Choroid plexus epithelial cell (primary cell): ENCODE data around the gene IL6R.

Experiments used
- DNase-seq: peaks from one replicate; pipeline ENCODE4 v3.0.0-alpha.2; 2010; ENCODE audit warnings: low read depth
- H3K4me3 ChIP-seq: 2 replicates; pipeline ENCODE4 v1.5.1; 2011; ENCODE audit warnings: low read depth, mild to moderate bottlenecking, control low read depth, low read length, moderate library complexity
- TF ChIP-seq, protein P1 (sequence below): conservative IDR thresholded peaks from 2 replicates; pipeline ENCODE4 v1.5.1; 2011; ENCODE audit warnings: low read depth, mild to moderate bottlenecking, control low read depth, inconsistent platforms, low read length, moderate library complexity

Gene IL6R

DNA sequence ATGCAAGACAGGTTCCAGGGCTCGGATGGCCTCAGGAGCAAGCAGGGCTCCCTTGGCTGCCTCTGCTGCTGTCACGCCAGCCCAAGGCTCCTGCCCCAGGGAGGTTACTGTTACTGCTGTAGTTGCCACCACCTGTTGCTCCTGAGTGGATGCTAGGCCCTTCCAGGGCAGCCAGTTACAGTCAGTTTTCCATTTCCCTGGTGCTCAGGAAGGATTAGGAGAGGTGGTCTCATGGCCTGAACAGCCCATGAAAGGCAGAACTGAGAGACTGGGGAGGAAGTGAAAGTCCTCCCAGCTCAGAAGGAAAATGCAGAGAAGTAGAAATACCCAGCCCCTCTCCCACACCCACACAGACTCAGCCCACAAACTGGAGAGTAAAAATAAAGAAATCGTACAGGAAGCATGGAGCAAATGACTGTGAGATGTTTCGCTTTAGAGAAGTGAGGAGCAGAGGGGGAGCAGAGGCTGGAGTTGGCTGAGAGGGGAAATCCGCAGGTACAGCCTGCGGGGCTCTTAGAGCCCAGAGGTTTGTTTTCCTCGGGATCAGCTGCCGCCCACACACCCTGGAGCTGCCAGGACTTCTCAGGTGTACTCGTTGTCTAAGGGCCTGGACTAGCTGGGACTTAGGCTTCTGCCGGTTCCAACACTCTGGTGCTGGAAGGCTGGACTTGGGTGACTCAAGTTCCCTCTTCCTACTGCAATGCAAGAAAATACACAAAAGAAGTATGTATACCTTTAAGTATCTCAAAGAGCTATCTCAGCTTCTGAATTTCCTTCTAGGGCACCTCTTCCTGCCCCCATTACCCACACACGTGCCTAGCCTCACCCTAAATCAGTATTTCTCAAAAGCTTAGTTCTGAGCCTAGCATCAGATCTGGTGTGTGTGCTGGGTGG is 2.3 kb downstream of the IL6R start:
- TF ChIP-seq, protein P1, sequence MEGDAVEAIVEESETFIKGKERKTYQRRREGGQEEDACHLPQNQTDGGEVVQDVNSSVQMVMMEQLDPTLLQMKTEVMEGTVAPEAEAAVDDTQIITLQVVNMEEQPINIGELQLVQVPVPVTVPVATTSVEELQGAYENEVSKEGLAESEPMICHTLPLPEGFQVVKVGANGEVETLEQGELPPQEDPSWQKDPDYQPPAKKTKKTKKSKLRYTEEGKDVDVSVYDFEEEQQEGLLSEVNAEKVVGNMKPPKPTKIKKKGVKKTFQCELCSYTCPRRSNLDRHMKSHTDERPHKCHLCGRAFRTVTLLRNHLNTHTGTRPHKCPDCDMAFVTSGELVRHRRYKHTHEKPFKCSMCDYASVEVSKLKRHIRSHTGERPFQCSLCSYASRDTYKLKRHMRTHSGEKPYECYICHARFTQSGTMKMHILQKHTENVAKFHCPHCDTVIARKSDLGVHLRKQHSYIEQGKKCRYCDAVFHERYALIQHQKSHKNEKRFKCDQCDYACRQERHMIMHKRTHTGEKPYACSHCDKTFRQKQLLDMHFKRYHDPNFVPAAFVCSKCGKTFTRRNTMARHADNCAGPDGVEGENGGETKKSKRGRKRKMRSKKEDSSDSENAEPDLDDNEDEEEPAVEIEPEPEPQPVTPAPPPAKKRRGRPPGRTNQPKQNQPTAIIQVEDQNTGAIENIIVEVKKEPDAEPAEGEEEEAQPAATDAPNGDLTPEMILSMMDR, result no peak
- DNase-seq, result no peak
- no peak overlapping the region for H3K4me3 ChIP-seq

DNA sequence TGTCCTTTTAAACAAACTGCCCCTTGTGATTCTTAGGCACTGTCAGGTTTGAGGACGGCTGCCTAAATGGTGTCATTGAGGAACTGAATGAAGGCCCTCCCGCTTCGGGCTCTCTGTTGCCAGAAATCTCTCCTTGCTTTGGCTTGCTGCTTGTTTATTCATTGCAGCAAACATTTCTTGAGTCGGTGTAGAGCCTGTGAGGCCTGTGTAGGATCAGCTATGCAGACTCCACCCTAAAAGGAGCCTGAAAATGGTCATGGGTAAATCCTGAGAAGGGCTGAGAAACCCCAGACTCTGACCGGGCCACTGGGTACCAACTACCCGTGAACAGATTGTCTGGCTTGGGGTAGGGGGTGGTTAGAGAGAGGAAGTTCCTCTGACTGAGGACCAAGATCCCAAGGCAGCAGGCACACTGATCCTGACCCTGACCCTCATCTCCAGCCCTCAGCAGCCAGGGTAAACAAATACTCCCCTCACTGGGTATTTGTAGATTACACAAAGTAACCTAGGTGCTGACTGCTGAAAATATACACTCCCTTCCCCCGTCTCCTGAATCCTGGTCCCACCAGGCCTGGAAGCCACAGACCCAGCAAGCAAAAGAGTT is 3.1 kb downstream of the IL6R start:
- DNase-seq, result no peak
- TF ChIP-seq, protein P1, result no peak
- no peak overlapping the region for H3K4me3 ChIP-seq

DNA sequence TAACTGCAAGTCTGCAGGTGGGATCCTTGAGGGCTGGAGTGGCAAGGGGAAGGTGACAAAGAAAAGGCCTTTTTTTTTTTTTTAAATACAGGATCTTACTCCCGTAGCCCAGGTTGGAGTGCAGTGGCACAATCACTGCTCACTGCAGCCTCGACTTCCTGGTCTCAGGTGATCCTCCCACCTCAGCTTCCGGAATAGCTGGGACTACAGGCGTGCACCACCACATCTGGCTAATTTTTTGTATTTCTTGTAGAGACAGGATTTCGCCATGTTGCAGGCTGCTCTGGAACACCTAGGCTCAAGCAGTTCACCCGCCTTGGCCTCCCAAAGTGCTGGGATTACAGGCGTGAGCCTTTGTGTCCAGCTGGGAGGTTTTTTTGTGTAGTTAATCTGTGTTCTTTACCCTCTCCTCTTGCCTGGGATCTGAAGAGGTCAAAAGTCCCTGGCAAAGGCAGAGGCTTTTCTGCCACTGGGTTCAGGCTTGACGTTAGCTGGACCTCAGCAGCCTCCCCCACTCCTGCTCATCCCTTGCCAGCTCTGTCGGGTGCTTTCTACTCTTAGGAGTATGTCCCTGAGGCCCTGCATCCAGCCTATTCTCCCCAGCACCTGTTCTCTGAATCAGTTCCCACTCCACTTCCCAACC is 5.2 kb downstream of the IL6R start:
- TF ChIP-seq, protein P1, result no peak
- no peak overlapping the region for H3K4me3 ChIP-seq
- no peak for DNase-seq

DNA sequence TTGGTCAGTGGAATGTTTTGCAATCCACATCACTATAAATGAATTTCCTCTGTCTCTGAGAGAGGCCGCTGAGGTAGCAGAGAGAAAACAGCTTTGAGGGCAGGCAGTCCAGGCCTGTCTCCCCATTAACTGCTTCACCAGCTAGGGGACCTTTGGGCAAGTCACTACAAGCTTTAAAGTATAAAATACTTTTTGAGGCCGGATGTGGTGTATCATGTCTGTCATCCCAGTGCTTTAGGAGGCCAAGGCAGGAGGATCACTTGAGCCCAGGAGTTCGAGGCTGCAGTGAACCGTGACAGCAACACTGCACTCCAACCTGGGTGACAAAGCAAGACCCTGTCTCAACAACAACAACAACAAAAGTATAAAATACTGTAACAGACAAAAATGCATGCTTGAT is 6.4 kb downstream of the IL6R start:
- DNase-seq, result no peak
- H3K4me3 ChIP-seq, result no peak overlapping the region
- TF ChIP-seq, protein P1, result no peak

- no peak for DNase-seq
- TF ChIP-seq, protein P1, result no peak
- H3K4me3 ChIP-seq, result no peak overlapping the region
Observed at GRCh38 chr1:154413177-154413783, 8.1 kb downstream of the IL6R start.

GRCh38 chr1:154414606-154415005 is 9.5 kb downstream of the IL6R start:
- no peak overlapping the region for H3K4me3 ChIP-seq
- TF ChIP-seq, protein P1, result no peak
- no peak for DNase-seq
